ENCODE data around the gene BHLHE23.

The BHLHE23 gene

DNA sequence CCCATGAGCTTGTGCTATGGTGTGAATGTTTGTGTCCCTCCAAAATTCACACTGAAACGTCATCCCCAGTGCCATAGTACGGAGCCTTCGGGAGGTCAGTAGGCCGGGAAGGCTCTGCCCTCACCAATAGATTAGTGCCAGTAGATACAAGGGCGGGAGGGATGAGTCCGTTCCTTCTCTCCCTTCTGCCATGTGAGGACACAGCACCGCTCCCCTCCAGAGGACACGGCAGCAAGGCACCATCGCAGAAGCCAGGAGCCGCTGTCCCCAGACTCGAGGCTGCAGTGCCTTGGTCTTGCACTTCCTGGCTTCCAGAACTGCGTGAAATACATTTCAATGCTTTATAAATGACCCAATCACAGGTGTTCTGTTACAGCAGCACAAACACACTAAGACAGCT, 39.2 kb upstream of the BHLHE23 start:
- Histone ChIP-seq H3K4me1 (ENCODE audit: low read length) (no peaks in the 10 kb centered on the region), H4K20me1 (ENCODE audit: insufficient read depth, low read length) (no peaks in the 10 kb centered on the region), H3K9me3 (replicated peaks; ENCODE audit: insufficient read depth, low read length) (no peaks in the 10 kb centered on the region), H2AFZ (ENCODE audit: low read length) (no peak overlapping the region), H3K27ac (ENCODE audit: low read length) (no peak overlapping the region), H3K4me3 (ENCODE audit: low read length) (no peak overlapping the region), H3K9me2 (replicated peaks; ENCODE audit: insufficient read depth, low read length) (no peaks in the 10 kb centered on the region), H3K27me3 (replicated peaks; ENCODE audit: insufficient read depth, low read length) (peaks cover 95% of the 10 kb centered on the region), H3F3A (ENCODE audit: insufficient read depth, low read length) (no peaks in the 10 kb centered on the region), H3K4me2 (ENCODE audit: low read depth, low read length) (no peak overlapping the region), H3K9ac (ENCODE audit: low read length) (no peak overlapping the region), H3K79me2 (ENCODE audit: low read length) (no peaks in the 10 kb centered on the region), H3K36me3 (replicated peaks; ENCODE audit: insufficient read depth, low read length) (no peaks in the 10 kb centered on the region)
- TF ChIP-seq EZH2 (optimal IDR thresholded peaks at IDR 0.05; ENCODE audit: low read depth, low read length) (no peak), EZH2phosphoT487 (IDR thresholded peaks at IDR 0.05; ENCODE audit: low read length) (no peak), CTCF (IDR thresholded peaks at IDR 0.05; ENCODE audit: low read length) (no peak)
- no peak for DNase-seq

DNA sequence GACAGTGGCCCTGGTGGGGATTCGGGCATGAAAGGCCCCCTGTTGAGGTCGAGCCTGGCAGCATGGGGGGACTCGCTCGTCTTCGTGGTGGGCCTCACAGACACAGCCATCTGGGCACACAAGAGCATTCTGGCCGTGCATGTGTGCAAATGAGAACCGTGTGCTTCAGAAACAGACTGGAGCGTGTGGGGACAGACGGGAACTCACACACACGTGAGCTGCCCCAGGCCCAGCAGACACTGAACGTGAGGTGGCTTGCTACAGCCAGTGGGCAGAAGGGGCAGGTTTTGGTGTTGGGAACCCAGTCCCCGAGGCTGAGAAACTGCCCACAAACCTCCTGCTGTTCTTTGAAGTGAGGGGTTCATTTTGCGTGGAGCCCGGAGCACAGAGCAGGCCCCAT, 38.6 kb upstream of the BHLHE23 start:
- Histone ChIP-seq H2AFZ (ENCODE audit: low read length) (no peak overlapping the region), H3K27ac (ENCODE audit: low read length) (no peak overlapping the region), H3K79me2 (ENCODE audit: low read length) (no peaks in the 10 kb centered on the region), H3K4me3 (ENCODE audit: low read length) (no peak overlapping the region), H4K20me1 (ENCODE audit: insufficient read depth, low read length) (no peaks in the 10 kb centered on the region), H3K9ac (ENCODE audit: low read length) (no peak overlapping the region), H3K27me3 (replicated peaks; ENCODE audit: insufficient read depth, low read length) (peaks cover 96% of the 10 kb centered on the region), H3K9me2 (replicated peaks; ENCODE audit: insufficient read depth, low read length) (no peaks in the 10 kb centered on the region), H3F3A (ENCODE audit: insufficient read depth, low read length) (no peaks in the 10 kb centered on the region), H3K36me3 (replicated peaks; ENCODE audit: insufficient read depth, low read length) (no peaks in the 10 kb centered on the region), H3K4me1 (ENCODE audit: low read length) (no peaks in the 10 kb centered on the region), H3K9me3 (replicated peaks; ENCODE audit: insufficient read depth, low read length) (no peaks in the 10 kb centered on the region), H3K4me2 (ENCODE audit: low read depth, low read length) (no peak overlapping the region)
- TF ChIP-seq EZH2 (optimal IDR thresholded peaks at IDR 0.05; ENCODE audit: low read depth, low read length) = no peak
- no peak for DNase-seq

GRCh38 chr20:63044605-63045004, 37.8 kb upstream of the BHLHE23 start:
- peaks cover 96% of the 10 kb centered on the region for H3K27me3 ChIP-seq (replicated peaks; ENCODE audit: insufficient read depth, low read length)
- no peak for TF ChIP-seq CTCF (IDR thresholded peaks at IDR 0.05; ENCODE audit: low read length)
- no peak for TF ChIP-seq EZH2phosphoT487 (IDR thresholded peaks at IDR 0.05; ENCODE audit: low read length)
- no peak for TF ChIP-seq EZH2 (optimal IDR thresholded peaks at IDR 0.05; ENCODE audit: low read depth, low read length)

DNA sequence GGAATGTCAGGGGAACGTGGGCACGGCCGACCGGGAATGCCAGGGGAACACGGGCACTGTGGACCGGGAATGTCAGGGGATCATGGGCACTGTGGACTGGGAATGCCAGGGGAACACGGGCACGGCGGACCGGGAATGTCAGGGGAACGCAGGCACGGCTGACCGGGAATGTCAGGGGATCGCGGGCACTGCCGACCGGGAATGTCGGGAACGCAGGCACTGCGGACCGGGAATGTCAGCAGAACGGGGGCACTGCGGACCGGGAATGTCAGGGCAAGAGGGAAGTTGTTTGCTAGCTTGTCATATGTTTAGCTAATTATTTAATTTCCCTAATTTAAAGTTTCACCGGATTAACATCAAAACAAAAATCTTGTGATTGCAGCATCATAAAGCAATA, 37.4 kb upstream of the BHLHE23 start:
- Histone ChIP-seq H3K4me1 (ENCODE audit: low read length) (no peaks in the 10 kb centered on the region), H3K4me3 (ENCODE audit: low read length) (no peak overlapping the region), H3K27ac (ENCODE audit: low read length) (no peak overlapping the region), H3K4me2 (ENCODE audit: low read depth, low read length) (no peak overlapping the region), H3K9me2 (replicated peaks; ENCODE audit: insufficient read depth, low read length) (no peaks in the 10 kb centered on the region), H3K79me2 (ENCODE audit: low read length) (no peaks in the 10 kb centered on the region), H2AFZ (ENCODE audit: low read length) (no peak overlapping the region), H3K9me3 (replicated peaks; ENCODE audit: insufficient read depth, low read length) (no peaks in the 10 kb centered on the region), H3K36me3 (replicated peaks; ENCODE audit: insufficient read depth, low read length) (no peaks in the 10 kb centered on the region), H3K27me3 (replicated peaks; ENCODE audit: insufficient read depth, low read length) (peaks cover 96% of the 10 kb centered on the region), H3F3A (ENCODE audit: insufficient read depth, low read length) (no peaks in the 10 kb centered on the region), H4K20me1 (ENCODE audit: insufficient read depth, low read length) (no peaks in the 10 kb centered on the region), H3K9ac (ENCODE audit: low read length) (no peak overlapping the region)
- TF ChIP-seq EZH2 (optimal IDR thresholded peaks at IDR 0.05; ENCODE audit: low read depth, low read length) = no peak
- TF ChIP-seq EZH2phosphoT487 (IDR thresholded peaks at IDR 0.05; ENCODE audit: low read length) = no peak
- DNase-seq = no peak

More at GRCh38 chr20:63044605-63045004, 37.8 kb upstream of the BHLHE23 start:
- Histone ChIP-seq H3F3A (ENCODE audit: insufficient read depth, low read length) (no peaks in the 10 kb centered on the region), H3K4me3 (ENCODE audit: low read length) (no peak overlapping the region), H3K9me3 (replicated peaks; ENCODE audit: insufficient read depth, low read length) (no peaks in the 10 kb centered on the region), H3K4me1 (ENCODE audit: low read length) (no peaks in the 10 kb centered on the region), H3K36me3 (replicated peaks; ENCODE audit: insufficient read depth, low read length) (no peaks in the 10 kb centered on the region), H3K9ac (ENCODE audit: low read length) (no peak overlapping the region), H3K4me2 (ENCODE audit: low read depth, low read length) (no peak overlapping the region), H3K79me2 (ENCODE audit: low read length) (no peaks in the 10 kb centered on the region), H4K20me1 (ENCODE audit: insufficient read depth, low read length) (no peaks in the 10 kb centered on the region), H3K9me2 (replicated peaks; ENCODE audit: insufficient read depth, low read length) (no peaks in the 10 kb centered on the region), H3K27ac (ENCODE audit: low read length) (no peak overlapping the region), H2AFZ (ENCODE audit: low read length) (no peak overlapping the region)
- no peak for DNase-seq

All from MM.1S (cell line).